Upper lobe of left lung (tissue), 4 donors: ENCODE measurements around the gene MORN1.

ENCODE experiments used
- CTCF ChIP-seq, 6 experiments: fragments of 450-650 bp in 4 of 6; fragments of 200-600 bp in 2 of 6; sonication (generic) in 2 of 6; IDR thresholded peaks; one replicate each; pipeline ENCODE4 v1.5.1; 2016 to 2019; ENCODE audit warnings: antibody characterized with exemption in 6 of 6
- EP300 ChIP-seq, 4 donors: sonication (generic); formaldehyde crosslinking; IDR thresholded peaks; one replicate each; pipeline ENCODE4 v1.5.1; 2017; ENCODE audit warnings: antibody characterized with exemption in 4 of 4, control low read depth in 2 of 4
- POLR2A ChIP-seq, 4 donors: fragments of 450-650 bp; IDR thresholded peaks; one replicate each; pipeline ENCODE4 v1.5.1; 2016 to 2017; ENCODE audit warnings: antibody characterized with exemption in 4 of 4, mild to moderate bottlenecking in 2 of 4

- TF ChIP-seq CTCF (IDR thresholded peaks at IDR 0.05) (no peak), POLR2A (IDR thresholded peaks at IDR 0.05) (no peak), EP300 (IDR thresholded peaks at IDR 0.05) (no peak)
Measured at GRCh38 chr1:2323451-2323974, 67.8 kb downstream of the MORN1 start.
